ENCODE measurements around the gene XRCC1. TPM values are rescaled to one million over a fixed set of nuclear protein-coding genes. Genes with fewer than 3 reads are reported as not detected.

The XRCC1 gene
- total RNA-seq, 1 donor from 2014 or later: 10.5 TPM

- Histone ChIP-seq H3K27me3 (ENCODE audit: control insufficient read depth, insufficient read depth, low read length) (no peaks in the 10 kb centered on the region), H3K36me3 (ENCODE audit: control insufficient read depth, insufficient read depth, low read length) (peaks cover 1% of the 10 kb centered on the region), H3K4me3 (ENCODE audit: low read depth, low read length) (no peak overlapping the region)
- TF ChIP-seq CTCF (IDR thresholded peaks at IDR 0.05; ENCODE audit: insufficient read depth, low read length, severe bottlenecking): no peak
- DNase-seq (ENCODE audit: low read depth) (no peak), FAIRE-seq (no peak)
Observed at GRCh38 chr19:43612374-43612773, 37.0 kb upstream of the XRCC1 start.

- no peak for DNase-seq (ENCODE audit: low read depth)
- FAIRE-seq: no peak
- H3K36me3 ChIP-seq (ENCODE audit: control insufficient read depth, insufficient read depth, low read length): peaks cover 1% of the 10 kb centered on the region
- no peak within 1 kb of the TSS for H3K4me3 ChIP-seq (ENCODE audit: low read depth, low read length)
- no peak for TF ChIP-seq CTCF (IDR thresholded peaks at IDR 0.05; ENCODE audit: insufficient read depth, low read length, severe bottlenecking)
- H3K27me3 ChIP-seq (ENCODE audit: control insufficient read depth, insufficient read depth, low read length): no peaks in the 10 kb centered on the region
Observed at GRCh38 chr19:43611788-43612187, 36.5 kb upstream of the XRCC1 start, which contains the start of gene SRRM5. SRRM5 (plus strand) TSS chr19:43612088; CDS start chr19:43612122, 34 bp downstream.

DNA sequence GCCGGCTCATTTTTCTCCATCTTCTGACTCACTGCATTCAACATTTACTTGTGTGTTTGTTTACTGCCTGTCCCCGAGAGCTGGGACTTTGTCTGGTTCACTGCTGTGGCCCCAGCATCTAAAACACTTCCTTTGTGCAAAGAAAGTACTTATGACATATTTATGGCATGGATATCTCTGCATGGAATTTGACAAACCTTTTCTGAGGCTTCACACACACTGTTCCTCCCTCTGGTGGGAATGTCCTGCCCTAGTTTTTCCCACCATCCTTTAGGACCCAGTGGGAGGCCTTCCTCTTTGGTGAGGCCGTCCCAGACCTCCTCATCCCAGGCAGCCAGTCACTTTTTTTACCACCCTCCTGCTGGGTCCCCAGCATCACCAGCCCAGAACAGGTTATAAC lies 35.2 kb upstream of the XRCC1 start:
- DNase-seq (ENCODE audit: low read depth) (no peak), FAIRE-seq (no peak)
- H3K4me3 ChIP-seq (ENCODE audit: low read depth, low read length): no peak overlapping the region
- H3K27me3 ChIP-seq (ENCODE audit: control insufficient read depth, insufficient read depth, low read length): no peaks in the 10 kb centered on the region
- TF ChIP-seq CTCF (IDR thresholded peaks at IDR 0.05; ENCODE audit: insufficient read depth, low read length, severe bottlenecking): no peak
- H3K36me3 ChIP-seq (ENCODE audit: control insufficient read depth, insufficient read depth, low read length): peaks cover 1% of the 10 kb centered on the region

- H3K4me3 ChIP-seq (ENCODE audit: low read depth, low read length): no peak overlapping the region
- no peak for TF ChIP-seq CTCF (IDR thresholded peaks at IDR 0.05; ENCODE audit: insufficient read depth, low read length, severe bottlenecking)
- DNase-seq (ENCODE audit: low read depth) (no peak), FAIRE-seq (no peak)
- peaks cover 1% of the 10 kb centered on the region for H3K36me3 ChIP-seq (ENCODE audit: control insufficient read depth, insufficient read depth, low read length)
- H3K27me3 ChIP-seq (ENCODE audit: control insufficient read depth, insufficient read depth, low read length): no peaks in the 10 kb centered on the region
Observed at GRCh38 chr19:43609872-43610271, 34.5 kb upstream of the XRCC1 start.

DNA sequence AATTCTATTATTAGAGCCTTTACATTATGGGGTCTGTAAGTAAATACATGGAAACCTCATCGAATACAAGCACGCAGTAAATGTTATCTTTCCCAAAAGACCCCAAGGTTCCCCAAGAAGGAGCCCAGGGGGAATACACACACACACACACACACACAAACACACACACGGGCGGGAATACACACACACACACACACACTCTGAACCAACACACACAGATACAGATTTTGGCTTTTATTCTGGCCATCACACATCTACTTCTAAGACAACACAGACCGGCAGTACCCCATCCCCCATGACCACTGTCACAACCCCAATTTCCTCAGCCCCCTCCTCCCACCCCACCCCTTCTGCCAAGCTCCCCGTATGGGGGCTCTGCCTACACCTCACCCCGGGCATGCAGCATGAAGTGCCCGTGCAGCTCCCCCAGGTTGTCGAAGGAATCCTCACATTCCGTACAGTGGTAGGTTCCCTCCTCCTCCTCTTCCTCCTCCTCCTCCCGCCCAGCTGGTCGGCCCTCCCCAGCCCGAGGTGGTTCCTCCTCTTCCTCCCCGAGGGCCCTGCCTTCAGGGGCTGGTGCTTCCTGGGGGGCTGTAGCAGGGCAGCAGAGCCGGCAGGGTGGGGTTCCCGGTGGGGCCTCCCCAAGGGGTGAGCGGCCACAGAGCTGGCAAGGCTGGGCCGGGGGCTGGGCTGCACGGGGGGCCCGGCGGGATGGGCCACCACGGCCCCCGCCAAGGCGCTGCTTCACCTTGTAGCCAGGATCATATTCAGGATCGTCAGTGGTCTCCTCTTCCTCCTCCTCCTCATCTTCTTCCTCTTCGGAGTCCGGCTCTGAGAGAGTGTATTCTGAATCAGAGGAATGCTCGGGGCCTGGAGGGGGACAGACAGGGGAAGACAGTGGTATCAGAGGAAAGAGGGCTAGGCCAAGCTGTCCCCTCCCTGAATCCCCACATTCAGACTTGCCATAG lies 32.2 kb upstream of the XRCC1 start:
- H3K4me3 ChIP-seq (ENCODE audit: low read depth, low read length): no peak overlapping the region
- DNase-seq (ENCODE audit: low read depth) (no peak), FAIRE-seq (no peak)
- no peak for TF ChIP-seq CTCF (IDR thresholded peaks at IDR 0.05; ENCODE audit: insufficient read depth, low read length, severe bottlenecking)
- H3K36me3 ChIP-seq (ENCODE audit: control insufficient read depth, insufficient read depth, low read length): peaks cover 1% of the 10 kb centered on the region
- H3K27me3 ChIP-seq (ENCODE audit: control insufficient read depth, insufficient read depth, low read length): no peaks in the 10 kb centered on the region

All from bronchial epithelial cell (primary cell).